Sciatic nerve (tissue), 1 donor: ENCODE data around the gene COPS6. TPM values are rescaled to one million over a fixed set of nuclear protein-coding genes. Genes with fewer than 3 reads are reported as not detected.

ENCODE experiments used
- microRNA-seq: library from miRNA; unstranded; fragments of <30 nt; microRNA quantifications from one replicate; pipeline ENCODE4 v1.2.0, GENCODE V29; 2020
- total RNA-seq: library from RNA; stranded (reverse); fragmentation: NEBNext Ultra II Directional; extraction: Animal tissue kit (Norgen Biotek cat#: 25700); gene quantifications from one replicate; pipeline ENCODE4 v1.2.1, GENCODE V29; 2021
- donor health status: DM: no; HTN: no; CAD: no.

The COPS6 gene
- total RNA-seq, 1 donor from 2014 or later = 76.2 TPM

Small RNA genes lying within 50 kb of the gene (microRNA-seq; reads per million reads assigned to microRNA genes)
- gene MIR106B (1,070 reads per million, percentile 82 among the genes with 10 or more reads in this experiment), gene MIR25 (460 reads per million, percentile 74 among the genes with 10 or more reads in this experiment), gene MIR93 (4,745 reads per million, percentile 93 among the genes with 10 or more reads in this experiment)

Other genes starting within 250 kb of the COPS6 start
- not detected for gene OR2AE1, start 211.9 kb upstream of the COPS6 start, total RNA-seq
- 32.1 TPM for gene TRIM4, start 169.4 kb upstream of the COPS6 start, total RNA-seq
- 31.7 TPM for gene GJC3, start 159.3 kb upstream of the COPS6 start, total RNA-seq
- gene AZGP1, start 112.9 kb upstream of the COPS6 start, total RNA-seq = 120 TPM
- 96.9 TPM for gene ZKSCAN1, start 73.4 kb upstream of the COPS6 start, total RNA-seq
- 13.0 TPM for gene ZSCAN21, start 39.2 kb upstream of the COPS6 start, total RNA-seq
- 25.3 TPM for gene ZNF3, start 7.2 kb upstream of the COPS6 start, total RNA-seq
- gene MCM7, start 12.4 kb downstream of the COPS6 start, total RNA-seq = 42.4 TPM
- gene AP4M1, start 12.7 kb downstream of the COPS6 start, total RNA-seq = 19.5 TPM
- gene TAF6, start 30.4 kb downstream of the COPS6 start, total RNA-seq = 30.6 TPM
- gene CNPY4, start 30.7 kb downstream of the COPS6 start, total RNA-seq = 21.1 TPM
- gene MBLAC1, start 38.0 kb downstream of the COPS6 start, total RNA-seq = 2.5 TPM
- gene LAMTOR4, start 59.9 kb downstream of the COPS6 start, total RNA-seq = 114 TPM
- 15.4 TPM for gene TRAPPC14, start 69.8 kb downstream of the COPS6 start, total RNA-seq
- gene GAL3ST4, start 79.6 kb downstream of the COPS6 start, total RNA-seq = 10.8 TPM
- 2.7 TPM for gene GPC2, start 88.4 kb downstream of the COPS6 start, total RNA-seq
- 11.0 TPM for gene STAG3, start 88.9 kb downstream of the COPS6 start, total RNA-seq
- gene PVRIG, start 131.0 kb downstream of the COPS6 start, total RNA-seq = 1.2 TPM
- not detected for gene SPDYE3, start 218.7 kb downstream of the COPS6 start, total RNA-seq